ENCODE results near the gene NDUFB11.
A peak's percentile ranks its signal among the peaks of the same experiment; 100 is the strongest.

NDUFB11 gene

GRCh38 chrX:47144626-47145394 is at the start of gene NDUFB11, which contains the start of gene RBM10:
NDUFB11 (minus strand) TSS chrX:47144702; CDS start chrX:47144679, 23 bp downstream.
RBM10 (plus strand) TSS chrX:47145221; CDS start chrX:47147482, 2,261 bp downstream.
- peak; percentile 86 for DNase-seq (ENCODE audit: low spot score)
- FAIRE-seq = peak; percentile 92

- FAIRE-seq (peak; percentile 90), DNase-seq (ENCODE audit: low spot score) (peak; percentile 83)
Observed at GRCh38 chrX:47193475-47194193, 49.1 kb upstream of the NDUFB11 start, which contains the start of gene UBA1. UBA1 (plus strand) TSS chrX:47193829; CDS start chrX:47198803, 4,974 bp downstream.

- FAIRE-seq (no peak), DNase-seq (ENCODE audit: low spot score) (no peak)
Observed at GRCh38 chrX:47191806-47192401, 47.4 kb upstream of the NDUFB11 start.

DNA sequence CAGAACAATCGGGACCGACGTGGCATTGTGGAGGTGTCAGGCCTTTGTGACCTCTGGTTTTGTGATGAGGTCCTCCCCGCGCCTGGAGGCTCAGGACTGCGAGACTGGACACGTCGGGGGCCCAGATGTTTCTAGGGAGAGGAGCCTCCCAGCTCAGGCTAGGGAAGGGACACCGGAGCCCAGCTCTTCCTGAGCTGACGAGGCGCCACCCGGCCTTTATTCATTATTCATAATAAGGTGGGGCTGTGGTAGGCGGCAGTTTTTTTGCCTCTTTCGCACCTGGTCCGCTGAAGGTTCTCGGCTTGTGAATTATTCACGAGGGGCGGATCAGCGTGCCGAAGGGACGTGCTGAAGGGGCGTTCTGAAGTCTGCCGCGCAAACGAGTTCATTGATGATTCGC is 46.8 kb upstream of the NDUFB11 start:
- FAIRE-seq = no peak
- peak; percentile 5 for DNase-seq (ENCODE audit: low spot score)

- DNase-seq (ENCODE audit: low spot score) (peak; percentile 86), FAIRE-seq (peak; percentile 75)
Observed at GRCh38 chrX:47190445-47191269, 46.2 kb upstream of the NDUFB11 start.

DNA sequence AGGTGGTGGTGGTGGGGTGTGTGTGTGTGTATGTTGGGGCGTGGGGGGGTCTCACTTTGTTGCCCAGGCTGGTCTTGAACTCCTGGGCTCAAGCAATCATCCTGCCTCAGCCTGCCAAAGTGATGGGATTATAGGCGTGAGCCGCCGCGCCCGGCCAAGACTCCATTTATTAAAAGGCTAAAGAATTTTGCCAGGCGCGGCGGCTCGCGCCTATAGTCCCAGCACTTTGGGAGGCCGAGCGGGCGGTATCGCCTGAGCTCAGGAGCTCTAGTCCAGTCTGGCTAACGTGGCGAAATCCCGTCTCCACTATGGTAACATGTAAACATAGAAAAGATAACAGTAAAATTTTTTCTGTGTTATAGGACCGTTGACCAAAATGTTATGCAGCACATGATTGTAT is 45.4 kb upstream of the NDUFB11 start:
- no peak for DNase-seq (ENCODE audit: low spot score)
- FAIRE-seq = no peak

DNA sequence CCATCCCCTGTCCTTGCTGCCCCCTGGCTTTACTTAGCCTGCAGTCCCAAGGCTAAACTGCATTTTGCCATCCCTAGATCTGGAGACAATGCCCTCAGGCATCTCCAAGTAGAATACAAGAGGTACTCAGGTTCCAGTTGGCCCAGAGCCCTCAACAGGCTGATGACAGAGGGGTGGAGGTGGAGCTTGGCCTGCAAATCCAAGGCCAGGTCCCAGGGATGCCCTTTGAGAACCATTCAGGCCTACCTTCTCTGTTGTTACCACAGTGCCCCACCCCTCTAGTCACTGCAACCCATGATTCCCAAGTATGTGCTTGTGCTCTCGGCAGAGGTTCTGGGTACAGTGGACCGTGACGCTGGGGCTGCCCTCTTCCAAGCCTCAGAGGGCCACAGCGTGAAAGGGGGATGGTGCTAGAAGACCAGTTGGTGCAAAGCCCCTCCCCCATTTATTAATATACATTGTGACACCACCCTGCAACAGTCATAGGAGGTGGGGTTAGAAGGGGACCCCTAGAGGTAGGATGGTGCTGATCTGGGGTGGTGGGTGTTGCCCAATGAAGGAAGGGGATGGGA is 42.7 kb upstream of the NDUFB11 start:
- DNase-seq (ENCODE audit: low spot score) = no peak

GRCh38 chrX:47186096-47186740 is 41.7 kb upstream of the NDUFB11 start:
- FAIRE-seq (no peak), DNase-seq (ENCODE audit: low spot score) (no peak)

More for the DNA sequence above, 42.7 kb upstream of the NDUFB11 start:
- FAIRE-seq = no peak

- no peak for FAIRE-seq
- no peak for DNase-seq (ENCODE audit: low spot score)
Observed at GRCh38 chrX:47185241-47185640, 40.7 kb upstream of the NDUFB11 start.

GRCh38 chrX:47184486-47184885 is 40.0 kb upstream of the NDUFB11 start:
- no peak for DNase-seq (ENCODE audit: low spot score)
- FAIRE-seq = no peak

GRCh38 chrX:47182106-47182700 is 37.7 kb upstream of the NDUFB11 start:
- FAIRE-seq (no peak), DNase-seq (ENCODE audit: low spot score) (no peak)

DNA sequence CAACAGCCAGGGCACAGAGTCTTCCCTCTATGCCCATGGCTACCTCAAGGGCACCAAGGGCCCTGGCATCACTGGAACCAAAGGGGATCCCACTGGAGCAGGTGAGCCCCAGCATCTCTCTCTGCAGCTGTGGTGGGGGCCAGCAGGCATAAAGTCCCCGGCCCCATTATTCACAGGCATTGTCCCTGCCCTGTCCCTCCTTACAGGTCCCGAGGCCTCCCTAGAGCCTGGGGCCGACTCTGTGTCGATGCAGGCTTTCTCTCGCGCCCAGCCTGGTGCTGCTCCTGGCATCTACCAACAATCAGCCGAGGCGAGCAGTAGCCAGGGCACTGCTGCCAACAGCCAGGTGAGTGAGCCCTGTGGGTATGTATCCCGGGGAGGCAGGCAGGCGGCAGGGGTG is 36.8 kb upstream of the NDUFB11 start:
- FAIRE-seq (no peak), DNase-seq (ENCODE audit: low spot score) (no peak)

DNA sequence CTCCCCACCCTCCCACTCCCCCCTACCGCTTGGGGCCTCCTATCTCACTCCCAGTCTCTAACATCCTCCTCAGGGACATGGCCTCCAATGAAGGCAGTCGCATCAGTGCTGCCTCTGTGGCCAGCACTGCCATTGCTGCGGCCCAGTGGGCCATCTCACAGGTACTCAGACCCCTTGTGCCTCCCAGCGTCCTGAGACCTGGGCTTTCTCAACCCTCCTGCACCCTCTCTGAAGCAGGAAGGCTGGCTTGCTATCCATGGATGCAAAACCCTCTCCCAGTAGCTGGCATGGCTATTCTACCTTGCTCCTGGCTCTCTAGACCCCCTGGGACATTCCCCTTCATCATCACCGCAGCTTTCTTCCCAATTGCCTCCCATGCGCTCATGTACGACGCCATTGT is 35.8 kb upstream of the NDUFB11 start:
- no peak for FAIRE-seq
- no peak for DNase-seq (ENCODE audit: low spot score)

DNA sequence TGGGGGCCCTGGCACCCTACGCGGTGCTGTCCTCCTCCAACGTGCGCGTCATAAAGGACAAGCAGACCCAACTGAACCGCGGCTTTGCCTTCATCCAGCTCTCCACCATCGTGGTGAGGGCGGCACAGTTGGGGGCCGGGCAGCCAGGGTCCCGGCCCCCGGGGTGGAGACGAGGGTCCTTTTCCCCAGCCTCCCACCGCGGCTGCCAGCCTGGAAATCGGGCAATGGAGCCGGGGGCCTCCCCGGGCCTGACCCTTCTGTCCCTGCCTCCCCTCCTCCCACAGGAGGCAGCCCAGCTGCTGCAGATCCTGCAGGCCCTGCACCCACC is 35.4 kb upstream of the NDUFB11 start:
- no peak for FAIRE-seq
- DNase-seq (ENCODE audit: low spot score) = no peak

GRCh38 chrX:47179221-47179927 is 34.9 kb upstream of the NDUFB11 start:
- DNase-seq (ENCODE audit: low spot score) (no peak), FAIRE-seq (no peak)

DNA sequence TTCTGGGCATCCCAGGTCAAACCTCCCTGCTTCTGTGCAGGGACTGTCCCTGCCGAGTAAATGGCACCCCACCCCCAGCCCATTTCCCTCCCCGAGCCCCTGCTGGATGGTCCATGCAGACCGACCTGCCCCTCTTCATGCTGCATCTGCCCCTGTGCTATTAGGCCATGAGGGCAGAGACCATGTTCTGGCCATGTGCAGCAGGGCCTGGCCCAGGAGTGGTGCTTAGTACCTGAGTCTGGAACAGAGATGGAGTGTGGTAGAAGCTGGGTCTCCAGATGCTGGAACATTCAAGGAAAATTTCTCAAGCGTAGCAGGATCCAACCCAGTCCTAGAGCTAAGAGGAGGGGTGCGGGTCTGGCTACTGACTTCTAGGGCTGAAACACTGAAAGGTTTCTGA is 33.8 kb upstream of the NDUFB11 start:
- FAIRE-seq (no peak), DNase-seq (ENCODE audit: low spot score) (no peak)

DNA sequence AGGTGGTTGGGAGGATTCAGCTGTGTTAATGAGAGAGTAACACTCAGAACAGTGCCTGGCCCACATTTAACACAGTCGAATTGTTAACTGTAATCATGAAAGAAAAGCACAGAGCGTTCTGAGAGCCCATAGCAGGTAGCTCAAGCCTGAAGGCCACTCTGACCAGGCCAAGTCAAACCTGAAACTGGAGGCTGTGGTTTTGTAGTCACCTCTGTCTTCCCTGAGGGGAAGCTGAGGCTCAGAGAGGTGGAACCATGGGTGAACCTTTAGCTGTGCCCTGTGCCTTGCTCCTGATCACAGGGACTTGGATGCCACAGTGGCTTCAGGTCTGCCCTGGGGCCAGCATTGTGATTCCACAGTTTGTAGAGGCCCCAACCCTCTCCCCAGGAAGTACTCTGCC is 32.6 kb upstream of the NDUFB11 start:
- FAIRE-seq (no peak), DNase-seq (ENCODE audit: low spot score) (no peak)

DNA sequence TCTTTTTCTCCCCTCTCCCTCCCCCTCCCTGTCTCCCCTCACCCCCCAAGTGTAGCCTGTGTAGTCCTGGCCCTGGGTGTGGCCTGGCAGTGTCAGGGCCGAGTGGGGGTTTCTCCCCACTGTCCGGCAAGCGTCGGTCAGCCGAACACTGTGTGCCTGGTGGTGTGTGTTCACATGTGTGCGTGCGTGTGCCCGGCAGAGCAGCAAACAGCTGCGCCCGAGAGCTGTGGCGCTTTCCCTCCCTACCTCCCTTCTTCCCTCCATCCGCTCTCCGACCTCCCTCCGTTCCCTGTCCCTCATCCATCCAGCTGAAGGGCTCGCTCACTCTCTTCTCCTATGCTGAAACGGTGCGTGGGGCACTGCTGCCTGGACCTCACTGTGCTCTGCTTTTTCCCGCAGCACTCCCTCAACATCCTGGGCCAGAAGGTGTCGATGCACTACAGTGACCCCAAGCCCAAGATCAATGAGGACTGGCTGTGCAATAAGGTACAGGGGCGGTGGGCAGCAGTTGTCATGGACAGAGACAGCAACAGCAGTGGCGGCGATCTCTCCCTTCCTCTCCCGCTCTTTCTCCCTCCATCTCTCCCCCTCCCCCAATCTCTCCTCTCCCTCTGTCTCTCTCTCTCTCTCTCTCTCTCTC is 31.7 kb upstream of the NDUFB11 start:
- DNase-seq (ENCODE audit: low spot score) (no peak), FAIRE-seq (no peak)

DNA sequence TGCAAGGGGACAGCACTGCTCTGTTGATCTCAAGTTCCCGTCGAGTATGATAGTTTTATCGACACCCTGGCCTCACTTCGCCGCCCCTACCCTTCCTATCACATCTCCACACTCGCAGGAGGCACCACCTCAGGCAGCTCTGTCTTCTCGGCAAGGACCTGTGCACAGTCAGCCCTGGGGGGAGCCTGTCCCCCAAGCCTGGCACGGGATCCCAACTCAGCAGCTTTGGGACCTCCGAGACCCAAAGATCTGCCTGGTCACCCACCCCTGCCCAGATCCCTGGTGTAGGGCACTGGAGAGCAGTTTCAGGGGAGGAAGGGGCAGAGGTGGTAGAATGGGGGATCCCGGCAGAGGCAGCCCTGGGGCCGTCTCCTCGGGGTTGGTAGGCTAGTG is 31.1 kb upstream of the NDUFB11 start:
- FAIRE-seq = no peak
- DNase-seq (ENCODE audit: low spot score) = no peak
